SK-N-DZ (cell line): ENCODE results near the gene RASAL2.
"Not testable (repeated sequence)": the region's sequence is repeated elsewhere in the genome, so short reads cannot be mapped to it uniquely, and the experiment has no call there.

Experiments
- DNase-seq: peaks from one replicate; pipeline ENCODE4 v3.0.0-alpha.2; 2015; ENCODE audit warnings: low spot score

The RASAL2 gene

GRCh38 chr1:178487070-178487615 is 393.2 kb downstream of the RASAL2 start:
- DNase-seq, result no peak

GRCh38 chr1:178488393-178488792 is 394.5 kb downstream of the RASAL2 start:
- DNase-seq, result no peak

GRCh38 chr1:178489399-178489798 is 395.5 kb downstream of the RASAL2 start:
- no peak for DNase-seq

- DNase-seq, result no peak
Observed at GRCh38 chr1:178490136-178490535, 396.2 kb downstream of the RASAL2 start.

- no peak for DNase-seq
Observed at GRCh38 chr1:178490967-178491366, 397.1 kb downstream of the RASAL2 start.

- no peak for DNase-seq
Observed at GRCh38 chr1:178491721-178492120, 397.8 kb downstream of the RASAL2 start.

GRCh38 chr1:178492341-178492740 is 398.4 kb downstream of the RASAL2 start:
- DNase-seq, result no peak

GRCh38 chr1:178493301-178493741 is 399.4 kb downstream of the RASAL2 start:
- DNase-seq, result no peak

- no peak for DNase-seq
Observed at GRCh38 chr1:178494569-178494971, 400.7 kb downstream of the RASAL2 start.

- no peak for DNase-seq
Observed at GRCh38 chr1:178495158-178495557, 401.3 kb downstream of the RASAL2 start.

- no peak for DNase-seq
Observed at GRCh38 chr1:178495741-178496409, 402.0 kb downstream of the RASAL2 start.

- DNase-seq, result no peak
Observed at GRCh38 chr1:178496410-178497135, 402.7 kb downstream of the RASAL2 start, which contains the start of gene CLEC20A. Gene CLEC20A, minus strand, starts transcription at chr1:178496964. Its CDS starts 25 bp downstream, at chr1:178496939.

- DNase-seq, result no peak
Observed at GRCh38 chr1:178497903-178498478, 404.1 kb downstream of the RASAL2 start.

- DNase-seq, result no peak
Observed at GRCh38 chr1:178498896-178499675, 405.2 kb downstream of the RASAL2 start.

- DNase-seq, result no peak
Observed at GRCh38 chr1:178500091-178500770, 406.3 kb downstream of the RASAL2 start.

GRCh38 chr1:178500936-178501554 is 407.1 kb downstream of the RASAL2 start:
- no peak for DNase-seq

GRCh38 chr1:178501705-178502329 is 407.9 kb downstream of the RASAL2 start:
- DNase-seq, result peak; percentile 58

GRCh38 chr1:178502330-178502714 is 408.4 kb downstream of the RASAL2 start:
- no peak for DNase-seq

- DNase-seq, result no peak
Observed at GRCh38 chr1:178502856-178503255, 409.0 kb downstream of the RASAL2 start.

GRCh38 chr1:178503316-178503715 is 409.4 kb downstream of the RASAL2 start:
- DNase-seq, result not testable (repeated sequence)
